Activated CD8-positive, alpha-beta memory T cell treated with anti-CD3 and anti-CD28 coated beads, Interleukin-2, amount 50 U/mL, for 24 hours (primary cell): ENCODE measurements around the gene PSD4.

Experiments
- DNase-seq: peaks from one replicate; pipeline ENCODE4 v3.0.0-alpha.2; 2020; ENCODE audit errors: extremely low read depth

Gene PSD4

GRCh38 chr2:113173542-113174375, at the start of gene PSD4:
PSD4 (plus strand) TSS chr2:113173971; CDS start chr2:113182457, 8,486 bp downstream.
- DNase-seq: peak; percentile 70

GRCh38 chr2:113124181-113124961, 49.4 kb upstream of the PSD4 start:
- DNase-seq: no peak

GRCh38 chr2:113124984-113125855, 48.6 kb upstream of the PSD4 start:
- DNase-seq: no peak

- DNase-seq: no peak
Measured at GRCh38 chr2:113126845-113127645, 46.7 kb upstream of the PSD4 start, which contains the start of gene IL1RN. IL1RN (plus strand) TSS chr2:113127598; CDS start chr2:113127625, 27 bp downstream.

GRCh38 chr2:113127646-113128570, 45.9 kb upstream of the PSD4 start:
- no peak for DNase-seq

GRCh38 chr2:113129519-113130078, 44.2 kb upstream of the PSD4 start:
- no peak for DNase-seq

- DNase-seq: no peak
Measured at GRCh38 chr2:113131352-113132185, 42.2 kb upstream of the PSD4 start.

- no peak for DNase-seq
Measured at GRCh38 chr2:113132414-113133021, 41.3 kb upstream of the PSD4 start.

- no peak for DNase-seq
Measured at GRCh38 chr2:113133704-113134598, 39.8 kb upstream of the PSD4 start.

GRCh38 chr2:113134717-113135116, 39.1 kb upstream of the PSD4 start:
- DNase-seq: no peak

- DNase-seq: no peak
Measured at GRCh38 chr2:113135317-113135716, 38.5 kb upstream of the PSD4 start.

- no peak for DNase-seq
Measured at GRCh38 chr2:113136828-113137775, 36.7 kb upstream of the PSD4 start.

- DNase-seq: no peak
Measured at GRCh38 chr2:113137827-113138226, 35.9 kb upstream of the PSD4 start.

- no peak for DNase-seq
Measured at GRCh38 chr2:113138428-113139322, 35.1 kb upstream of the PSD4 start.

GRCh38 chr2:113141451-113141850, 32.3 kb upstream of the PSD4 start:
- no peak for DNase-seq
